GM19328 (cell line): ENCODE results near the gene RNF212.

Experiments used
- ATAC-seq: cut with Tn5 transposase; IDR thresholded peaks from one replicate; pipeline ENCODE4 v1.9.1; 2021; ENCODE audit warnings: mild to moderate bottlenecking, moderate library complexity; ENCODE audit not compliant: unreplicated experiment

The RNF212 gene

DNA sequence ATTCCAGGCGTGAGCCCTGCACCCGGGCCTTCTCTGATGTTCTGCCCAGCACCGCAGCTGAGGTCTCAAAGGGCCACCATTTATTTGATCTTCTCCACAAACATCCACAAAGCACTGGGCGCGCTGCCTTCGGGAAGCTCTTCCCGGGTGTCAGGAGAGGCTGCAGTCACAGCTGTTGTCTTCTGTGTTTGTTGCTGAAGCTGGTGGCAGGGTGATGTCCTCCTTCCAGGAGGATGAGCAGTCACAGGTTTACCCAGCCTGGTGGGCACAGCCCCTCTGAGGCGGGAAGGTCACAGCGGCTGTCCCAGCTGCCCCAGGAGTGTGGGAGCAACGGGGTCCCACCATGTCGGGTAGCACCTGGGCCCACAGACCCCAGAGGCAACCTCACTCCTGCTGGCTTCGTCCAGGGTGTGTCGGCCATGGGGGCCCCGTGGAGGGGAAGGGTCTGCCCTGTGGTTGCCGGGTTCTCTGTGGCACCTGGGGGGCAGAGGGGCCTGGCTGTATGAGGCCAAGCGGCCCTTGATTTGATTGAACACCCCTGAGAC is 74.3 kb downstream of the RNF212 start:
- ATAC-seq, result no peak

DNA sequence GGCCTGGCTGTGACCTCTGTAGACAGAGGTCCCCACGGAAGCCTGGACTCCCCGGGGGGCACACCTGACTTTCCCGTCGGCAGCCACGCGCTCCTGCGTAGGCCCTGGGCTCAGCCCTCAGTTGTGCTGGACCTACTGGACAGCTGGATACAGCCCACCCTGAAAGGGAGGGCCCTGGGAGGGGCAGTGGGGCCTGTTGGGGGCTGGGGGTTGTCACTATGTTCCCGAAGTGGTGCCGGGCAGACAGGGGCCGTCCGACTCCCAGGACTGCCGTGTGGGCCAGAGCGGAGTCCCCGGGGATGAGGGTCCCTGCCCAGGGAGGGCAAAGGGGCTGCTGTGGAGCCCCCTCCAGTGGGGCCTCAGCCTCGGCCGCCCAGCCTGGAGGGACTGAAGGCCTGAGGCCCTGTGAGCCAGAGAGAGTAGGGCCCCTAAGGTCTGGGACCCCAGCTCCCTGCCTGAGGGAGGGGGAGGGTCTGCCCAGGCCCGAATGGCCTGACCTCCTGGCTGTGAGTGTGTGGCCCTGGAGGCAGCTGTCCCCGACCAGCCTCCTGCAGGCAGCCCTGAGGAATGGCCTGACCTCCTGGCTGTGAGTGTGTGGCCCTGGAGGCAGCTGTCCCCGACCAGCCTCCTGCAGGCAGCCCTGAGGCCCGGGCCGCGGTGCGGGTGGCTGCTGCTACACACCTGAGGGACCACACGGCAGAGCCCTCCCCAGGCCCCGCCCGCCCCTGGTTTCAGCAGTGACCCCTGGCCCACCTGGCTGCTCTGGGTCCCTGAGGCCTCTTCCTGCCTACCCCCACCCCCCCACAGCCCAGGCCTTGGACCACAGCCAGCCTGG is 76.2 kb downstream of the RNF212 start:
- ATAC-seq, result no peak

DNA sequence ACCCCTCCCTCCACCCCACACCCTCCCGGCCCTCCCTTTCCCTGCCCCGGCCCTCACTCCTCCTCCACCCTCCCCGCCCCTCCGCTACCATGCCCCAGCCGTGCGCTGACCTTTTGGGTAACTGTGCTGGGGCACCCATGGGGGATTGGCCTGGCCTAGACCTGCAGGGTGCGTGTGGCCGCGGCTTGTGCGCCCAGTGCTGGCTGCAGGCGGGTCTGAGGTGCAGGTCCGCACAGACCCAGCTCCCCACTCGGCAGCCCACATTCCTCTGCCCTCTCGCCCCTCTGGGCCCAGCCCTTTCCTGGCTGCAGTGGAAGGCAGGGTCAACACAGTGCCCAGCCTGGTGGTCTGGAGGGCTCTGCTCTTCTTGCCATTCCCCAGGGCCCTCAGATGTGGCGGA is 77.3 kb downstream of the RNF212 start:
- ATAC-seq, result no peak

DNA sequence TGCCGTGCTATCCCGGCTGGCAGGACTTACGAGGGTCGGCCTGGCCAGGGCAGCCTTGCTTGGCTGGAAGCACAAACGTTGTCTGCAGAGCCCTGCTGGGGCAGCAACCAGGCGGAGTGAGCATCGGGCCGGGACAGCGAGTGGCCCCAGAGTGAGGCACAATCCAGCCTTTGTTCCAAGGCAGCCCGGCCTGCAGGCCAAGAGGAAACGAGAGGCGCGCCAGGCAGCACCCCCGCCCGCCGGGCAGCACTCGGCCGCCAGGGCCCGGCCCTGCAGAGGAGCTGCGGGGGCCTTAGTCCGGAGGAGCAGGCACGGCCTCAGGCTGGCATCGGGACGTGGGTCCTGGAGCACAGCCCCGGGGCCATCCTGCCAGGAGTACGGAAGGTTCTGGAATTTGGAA is 77.9 kb downstream of the RNF212 start:
- ATAC-seq, result no peak

DNA sequence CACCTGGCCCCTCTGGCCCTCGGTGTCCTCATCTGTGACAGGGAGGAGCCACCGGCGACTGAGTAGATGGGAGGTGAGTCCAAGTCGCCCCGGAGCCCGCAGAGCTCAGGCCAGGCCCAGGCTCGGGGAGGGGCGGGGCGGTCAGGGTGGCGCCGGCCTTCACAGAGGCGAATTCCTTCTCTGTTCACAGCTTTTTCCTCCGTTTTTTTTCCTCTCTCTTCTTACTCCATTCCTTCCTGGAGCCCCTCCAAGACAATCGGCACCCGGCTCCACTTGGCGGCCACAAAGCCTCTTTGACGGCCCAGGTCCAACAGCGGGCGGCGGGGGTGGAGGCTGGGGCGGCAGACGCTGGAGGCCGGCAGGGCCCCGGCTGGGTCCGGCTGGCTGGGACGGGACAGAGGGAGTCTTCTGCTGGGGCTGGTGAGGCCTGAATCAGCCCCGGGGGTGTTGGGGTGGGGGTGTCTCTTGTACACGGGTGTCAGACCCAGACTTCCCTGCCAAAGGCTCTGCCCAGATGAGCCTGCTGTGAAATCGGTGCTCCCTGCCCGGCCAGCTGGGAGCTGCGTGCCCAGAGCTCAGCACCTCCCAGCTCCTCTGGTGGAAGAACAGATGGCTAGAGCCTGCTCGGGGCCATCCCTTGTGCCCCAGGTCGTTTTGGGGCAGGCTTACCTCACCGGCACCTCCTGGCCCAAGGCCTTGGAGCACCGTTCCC is 79.4 kb downstream of the RNF212 start:
- ATAC-seq, result no peak

DNA sequence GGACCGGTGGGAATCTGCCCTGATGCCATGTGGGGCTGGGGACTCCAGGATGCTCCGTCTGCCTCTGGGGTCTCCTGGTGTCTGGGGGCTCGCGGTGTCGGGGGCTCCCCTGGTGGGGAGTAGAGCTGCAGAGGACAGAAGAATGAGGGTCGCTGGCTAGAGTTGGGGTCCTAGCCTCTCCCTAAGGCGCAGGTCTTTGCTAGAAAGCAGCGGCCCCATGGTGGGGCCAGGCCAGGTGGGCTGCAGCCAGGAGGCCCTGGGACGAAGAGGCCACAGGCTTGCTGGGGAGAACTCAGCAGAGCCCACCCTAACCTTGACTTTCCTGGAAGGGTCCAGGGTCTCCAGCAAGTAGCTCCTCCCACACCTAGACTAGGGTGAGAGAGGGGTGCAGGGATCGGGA is 80.5 kb downstream of the RNF212 start:
- ATAC-seq, result no peak

DNA sequence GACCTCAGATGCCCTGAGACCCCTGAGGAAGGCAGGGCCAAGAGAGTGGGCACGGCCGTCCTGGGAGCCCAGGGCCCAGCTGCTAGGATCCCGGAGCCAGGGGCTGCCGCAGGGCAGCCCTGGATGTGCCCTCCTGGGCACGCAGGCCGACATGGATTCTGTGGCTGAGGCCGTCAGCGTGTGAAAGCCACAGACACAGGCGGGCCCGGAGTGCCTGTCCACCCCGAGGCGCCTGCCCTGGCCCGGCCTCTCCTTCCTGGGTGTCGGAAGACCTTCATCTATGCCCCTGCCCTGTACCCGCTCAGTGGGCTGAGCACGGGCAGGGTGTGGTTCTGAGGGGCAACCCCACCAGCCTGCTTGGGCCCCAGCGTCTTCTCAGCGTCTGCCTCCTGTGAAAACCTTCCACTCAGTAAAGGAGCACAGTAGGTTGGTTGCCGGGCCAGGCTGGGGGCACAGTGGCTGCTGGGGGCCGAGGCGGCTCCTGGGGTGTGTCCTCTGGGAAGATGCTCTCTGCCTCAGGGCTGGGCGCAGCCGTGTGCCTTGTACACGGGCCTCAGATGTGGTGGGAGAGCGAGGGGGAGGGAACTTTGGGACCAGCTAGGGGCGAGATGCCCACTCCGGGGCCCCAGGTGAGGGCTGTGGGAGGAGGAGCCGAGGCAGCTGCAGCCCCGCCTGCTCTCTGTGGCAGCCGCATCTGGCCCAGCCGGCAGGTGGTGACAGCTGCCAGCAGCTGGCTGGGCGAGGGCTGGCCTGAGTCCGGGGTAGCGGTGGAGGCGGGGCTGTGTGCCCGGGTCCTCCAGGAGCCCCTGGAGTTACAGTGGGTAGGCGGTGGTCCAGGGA is 81.2 kb downstream of the RNF212 start:
- ATAC-seq, result no peak

DNA sequence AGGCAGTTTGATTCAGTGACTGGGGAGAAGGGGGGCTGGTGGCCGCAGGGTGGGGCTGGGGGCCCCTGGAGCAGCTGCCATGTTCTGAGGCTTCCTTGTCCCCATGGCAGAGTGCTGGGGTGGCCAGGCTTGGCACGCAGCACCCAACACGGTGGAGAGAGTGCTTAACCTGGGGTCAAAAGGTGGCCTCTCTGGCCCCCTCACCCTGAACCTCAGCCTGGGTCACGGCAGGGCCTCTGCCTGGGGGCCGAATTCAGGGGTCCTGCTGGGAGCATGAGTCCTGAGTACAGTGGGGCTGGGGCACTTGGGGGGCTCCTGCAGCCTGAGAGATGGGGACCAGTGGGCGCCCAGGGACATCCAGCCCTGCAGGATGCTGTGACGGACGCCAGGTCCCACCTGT is 82.0 kb downstream of the RNF212 start:
- no peak for ATAC-seq

DNA sequence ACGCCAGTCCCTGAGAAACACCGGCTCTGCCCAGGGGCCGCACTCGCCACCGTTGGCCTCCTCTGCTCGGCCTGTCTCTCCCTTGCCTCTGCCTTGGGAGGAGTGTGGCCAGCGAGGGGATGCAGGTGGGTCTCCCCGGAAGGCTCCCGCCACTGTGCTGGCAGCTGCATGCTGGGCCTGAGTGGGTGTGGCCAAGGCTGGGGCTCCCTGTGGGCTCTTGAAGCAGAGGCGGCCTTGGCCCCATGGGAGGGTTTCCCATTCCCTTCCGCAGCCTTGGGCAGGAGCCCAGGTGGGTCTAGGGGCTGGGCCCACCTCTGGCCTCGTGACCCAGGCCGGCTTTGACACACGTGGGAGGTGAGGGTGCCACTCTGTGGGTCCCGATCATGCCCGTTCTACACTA is 82.8 kb downstream of the RNF212 start:
- no peak for ATAC-seq

DNA sequence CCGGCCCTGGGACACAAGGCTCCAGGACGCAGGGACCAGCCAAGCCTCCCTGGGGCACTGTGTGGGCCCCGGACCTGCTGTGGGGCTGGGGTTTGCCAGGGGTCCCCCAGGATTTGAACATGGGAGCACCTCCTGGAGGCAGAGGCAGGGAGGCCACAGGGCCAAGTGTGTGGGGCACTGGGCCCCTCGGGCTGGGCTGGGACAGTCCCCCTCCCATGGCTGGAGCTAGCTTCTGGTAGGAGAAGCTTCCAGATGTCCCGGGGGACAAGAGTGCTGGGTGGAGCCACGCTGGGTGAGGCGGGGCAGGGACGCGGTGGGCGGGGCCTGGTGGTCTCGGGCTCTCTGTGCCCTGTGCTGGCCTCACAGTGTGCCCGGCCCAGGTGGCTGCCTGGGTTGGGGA is 83.3 kb downstream of the RNF212 start:
- no peak for ATAC-seq

DNA sequence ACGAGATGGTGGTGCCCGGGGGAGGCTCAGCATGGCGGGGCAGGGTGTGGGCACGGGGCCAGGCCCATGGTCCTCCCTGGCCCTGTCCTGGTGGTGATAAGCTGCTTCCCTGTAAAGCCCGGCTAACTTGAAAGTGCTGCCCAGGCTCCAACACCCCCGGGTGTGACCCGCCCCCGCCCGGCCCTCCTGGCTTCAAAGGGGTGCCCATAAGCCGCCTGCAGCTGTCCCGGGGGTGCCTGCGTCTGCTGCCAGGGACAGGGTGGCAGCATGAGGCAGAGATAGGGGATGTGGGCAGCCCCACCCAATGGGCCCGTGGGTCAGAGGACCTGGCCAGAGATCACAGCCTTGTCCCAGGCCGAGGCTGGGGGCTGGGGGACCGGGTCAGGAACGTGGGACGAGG is 83.8 kb downstream of the RNF212 start:
- ATAC-seq, result no peak

DNA sequence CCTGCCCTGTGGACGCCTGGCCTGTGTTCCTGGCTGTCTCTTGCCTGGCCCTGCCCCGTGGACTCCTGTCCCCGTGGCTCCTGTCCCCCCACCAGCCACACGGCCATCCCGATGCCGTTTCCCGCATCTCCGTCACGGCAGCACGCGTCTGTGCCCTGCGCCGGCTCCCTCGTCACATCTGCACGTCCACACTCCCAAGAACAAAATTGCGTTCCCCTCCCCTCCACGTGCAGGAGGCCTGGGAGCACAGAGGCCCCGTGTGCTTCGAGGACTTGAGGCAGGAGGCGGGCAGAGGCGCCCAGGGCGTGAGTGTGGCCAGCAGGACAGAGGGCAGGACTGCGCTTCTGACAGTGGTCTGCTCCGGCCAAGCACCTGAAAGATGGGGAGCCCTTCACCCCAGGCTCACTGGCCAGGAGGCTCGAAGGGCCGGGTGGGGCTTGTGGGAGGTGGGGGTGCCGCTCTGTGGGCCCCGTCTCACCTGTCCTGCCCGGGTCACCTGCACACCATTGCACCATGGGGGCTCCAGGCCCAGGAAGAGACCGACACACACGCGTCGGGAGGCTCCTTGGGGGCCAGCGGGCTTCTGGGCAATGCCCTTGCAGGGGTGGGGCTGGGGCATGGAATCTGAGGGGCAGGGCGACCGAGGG is 84.7 kb downstream of the RNF212 start:
- ATAC-seq, result no peak

DNA sequence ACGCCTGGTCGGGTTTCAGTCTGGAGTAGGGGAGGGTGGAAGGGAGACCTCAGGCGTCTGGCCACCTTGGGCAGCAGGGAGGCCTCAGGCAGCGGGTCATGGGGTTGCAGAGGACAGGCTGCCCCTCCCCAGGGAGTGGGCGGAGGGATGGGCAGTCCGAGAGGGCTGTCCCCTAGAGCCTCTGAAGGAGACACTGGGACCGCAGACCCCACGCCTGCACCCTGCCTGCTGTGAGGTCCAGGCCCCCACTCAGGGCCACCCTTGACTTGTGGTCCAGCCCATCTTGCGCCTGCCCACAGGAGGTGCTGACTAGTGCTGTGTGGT is 85.5 kb downstream of the RNF212 start:
- ATAC-seq, result no peak

DNA sequence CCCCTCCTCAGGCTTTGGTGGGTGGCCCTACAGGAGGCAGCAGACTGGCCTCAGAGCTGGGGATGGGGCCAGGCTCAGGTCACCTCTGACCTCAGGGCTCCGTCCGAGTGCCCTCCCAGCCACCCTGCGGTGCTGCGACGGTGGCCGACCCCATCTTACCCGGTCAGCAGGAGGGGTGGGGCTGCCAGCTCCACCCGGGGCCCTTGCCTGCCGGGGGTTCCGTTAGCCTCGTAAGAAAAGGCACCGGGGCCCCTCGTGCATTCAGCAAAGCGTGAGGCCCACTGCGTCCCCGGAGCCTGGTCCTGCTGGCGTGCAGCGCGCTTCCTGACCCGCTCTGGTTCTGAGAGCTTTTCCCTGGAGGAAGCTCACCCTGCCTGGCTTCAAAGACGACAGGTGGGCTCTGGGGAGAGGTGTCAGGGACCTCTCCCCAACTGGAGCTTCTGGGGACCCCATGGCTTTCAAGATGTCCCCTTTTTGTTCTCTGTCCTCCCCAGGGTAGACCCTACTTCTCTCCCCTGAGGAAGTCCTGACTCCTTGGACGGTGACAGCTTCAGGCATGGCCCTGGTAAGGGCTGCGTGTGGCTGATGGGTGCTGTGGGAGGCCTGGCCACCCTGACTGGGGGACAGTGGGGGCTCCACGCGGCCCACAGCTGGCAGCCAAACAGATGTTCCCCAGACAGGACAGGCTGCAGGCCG is 86.0 kb downstream of the RNF212 start:
- ATAC-seq, result no peak

DNA sequence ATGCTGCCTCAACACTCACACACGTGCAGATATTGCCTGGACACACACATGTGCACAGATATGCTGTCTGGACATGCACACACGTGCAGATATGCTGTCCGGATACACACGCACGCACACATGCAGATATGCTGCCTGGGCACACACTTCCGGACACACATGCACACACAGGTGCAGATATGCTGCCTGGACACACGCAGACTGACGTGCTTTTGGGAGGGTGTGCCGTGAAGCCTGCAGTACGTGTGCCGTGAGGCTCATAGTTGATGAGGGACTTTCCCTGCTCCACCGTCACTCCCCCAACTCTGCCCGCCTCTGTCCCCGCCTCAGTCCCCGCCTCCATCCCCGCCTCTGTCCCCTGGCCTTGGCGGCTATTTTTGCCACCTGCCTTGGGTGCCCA is 87.2 kb downstream of the RNF212 start:
- ATAC-seq, result peak; percentile 51

DNA sequence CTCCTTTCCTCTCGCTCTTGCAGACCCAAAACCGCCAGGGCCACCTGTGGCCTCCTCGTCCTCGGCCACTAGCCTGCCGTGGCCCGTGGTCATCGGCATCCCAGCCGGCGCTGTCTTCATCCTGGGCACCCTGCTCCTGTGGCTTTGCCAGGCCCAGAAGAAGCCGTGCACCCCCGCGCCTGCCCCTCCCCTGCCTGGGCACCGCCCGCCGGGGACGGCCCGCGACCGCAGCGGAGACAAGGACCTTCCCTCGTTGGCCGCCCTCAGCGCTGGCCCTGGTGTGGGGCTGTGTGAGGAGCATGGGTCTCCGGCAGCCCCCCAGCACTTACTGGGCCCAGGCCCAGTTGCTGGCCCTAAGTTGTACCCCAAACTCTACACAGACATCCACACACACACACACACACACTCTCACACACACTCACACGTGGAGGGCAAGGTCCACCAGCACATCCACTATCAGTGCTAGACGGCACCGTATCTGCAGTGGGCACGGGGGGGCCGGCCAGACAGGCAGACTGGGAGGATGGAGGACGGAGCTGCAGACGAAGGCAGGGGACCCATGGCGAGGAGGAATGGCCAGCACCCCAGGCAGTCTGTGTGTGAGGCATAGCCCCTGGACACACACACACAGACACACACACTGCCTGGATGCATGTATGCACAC is 88.3 kb downstream of the RNF212 start:
- no peak for ATAC-seq

DNA sequence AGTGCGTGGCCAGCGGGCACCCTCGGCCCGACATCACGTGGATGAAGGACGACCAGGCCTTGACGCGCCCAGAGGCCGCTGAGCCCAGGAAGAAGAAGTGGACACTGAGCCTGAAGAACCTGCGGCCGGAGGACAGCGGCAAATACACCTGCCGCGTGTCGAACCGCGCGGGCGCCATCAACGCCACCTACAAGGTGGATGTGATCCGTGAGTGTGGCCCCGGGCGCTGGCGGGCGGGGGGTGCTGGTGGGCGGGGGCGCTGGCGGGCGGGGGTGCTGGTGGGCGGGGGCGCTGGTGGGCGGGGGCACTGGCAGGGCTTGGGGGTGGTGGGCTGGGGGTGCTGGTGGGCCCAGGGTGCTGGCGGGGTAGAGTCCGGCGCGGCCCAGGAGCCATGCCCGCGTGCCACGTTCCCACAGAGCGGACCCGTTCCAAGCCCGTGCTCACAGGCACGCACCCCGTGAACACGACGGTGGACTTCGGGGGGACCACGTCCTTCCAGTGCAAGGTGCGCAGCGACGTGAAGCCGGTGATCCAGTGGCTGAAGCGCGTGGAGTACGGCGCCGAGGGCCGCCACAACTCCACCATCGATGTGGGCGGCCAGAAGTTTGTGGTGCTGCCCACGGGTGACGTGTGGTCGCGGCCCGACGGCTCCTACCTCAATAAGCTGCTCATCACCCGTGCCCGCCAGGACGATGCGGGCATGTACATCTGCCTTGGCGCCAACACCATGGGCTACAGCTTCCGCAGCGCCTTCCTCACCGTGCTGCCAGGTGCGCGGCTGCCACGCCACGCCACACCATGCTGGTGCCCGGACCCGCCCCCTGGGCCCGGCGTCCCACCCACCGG is 89.2 kb downstream of the RNF212 start:
- no peak for ATAC-seq

DNA sequence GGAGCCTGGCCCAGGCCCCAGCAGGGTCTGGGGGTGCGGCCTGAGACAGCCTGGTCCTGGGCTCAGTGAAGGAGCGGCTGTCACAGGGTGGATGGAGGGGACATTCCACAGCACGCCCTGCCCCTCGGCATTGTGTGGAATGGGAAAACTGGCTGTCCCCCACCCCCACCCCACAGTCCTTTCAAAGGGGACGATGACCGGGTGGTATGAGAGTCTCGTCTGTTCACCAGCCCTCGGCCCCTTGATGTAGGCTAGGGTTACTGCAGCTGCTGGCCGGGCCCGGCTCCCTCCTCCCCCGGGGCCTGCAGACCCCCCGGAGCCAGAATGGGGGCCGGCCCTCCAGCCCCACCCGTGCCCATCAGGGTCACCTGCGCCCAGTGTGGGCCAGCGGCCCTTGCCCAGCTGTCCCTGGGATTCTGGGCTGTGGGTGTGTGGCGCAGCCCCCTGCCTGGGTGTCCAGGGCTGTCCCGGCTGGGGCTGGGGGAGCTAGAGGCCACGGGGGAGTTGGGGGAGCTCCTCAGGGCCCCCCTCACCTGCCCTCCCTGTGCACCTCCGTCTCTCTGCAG is 90.2 kb downstream of the RNF212 start:
- no peak for ATAC-seq

DNA sequence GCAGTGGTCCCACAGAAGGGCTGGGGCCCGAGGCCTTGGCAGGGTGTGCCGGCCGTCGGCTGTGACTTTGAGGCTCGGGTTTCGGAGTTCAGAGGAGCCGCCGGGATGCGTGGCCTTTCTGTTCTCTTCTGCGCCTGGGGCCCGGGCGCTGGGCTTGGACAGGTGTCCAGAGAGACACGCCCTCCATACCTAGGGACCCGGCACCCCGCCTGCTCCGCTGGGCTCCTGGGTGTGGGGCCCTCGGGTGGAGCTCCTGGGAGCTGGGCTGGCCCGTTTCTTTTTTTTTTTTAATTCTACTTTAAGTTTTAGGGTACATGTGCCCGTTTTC is 90.7 kb downstream of the RNF212 start:
- no peak for ATAC-seq
